Activated CD8-positive, alpha-beta T cell treated with anti-CD3 and anti-CD28 coated beads for 36 hours (primary cell): Measurements from ENCODE around the gene APOC3. TPM values are rescaled to one million over a fixed set of nuclear protein-coding genes. Genes with fewer than 3 reads are reported as not detected.

Experiments used
- ATAC-seq: fragments of 200-7000 bp; cut with Tn5 transposase; one replicate; pipeline ENCODE4 v1.10.0; 2021; ENCODE audit warnings: mild to moderate bottlenecking, moderate library complexity
- CTCF ChIA-PET: fragments of 350-600 bp; sonication (Branson Sonifier 250); formaldehyde crosslinking; loops from one replicate; lab custom pipeline; 2021; ENCODE audit warnings: antibody characterized with exemption; lab: Charles Lee
- POLR2A ChIA-PET: fragments of 350-600 bp; sonication (Branson Sonifier 250); formaldehyde crosslinking; loops from one replicate; lab custom pipeline; 2021; ENCODE audit warnings: antibody characterized with exemption; lab: Charles Lee
- DNase-seq: peaks from one replicate; pipeline ENCODE4 v3.0.0-alpha.2; 2020
- H3K27ac Mint-ChIP-seq: one replicate; pipeline ENCODE4 v1.8.0; 2021; ENCODE audit warnings: mild to moderate bottlenecking, mixed read lengths
- H3K27me3 Mint-ChIP-seq: one replicate; pipeline ENCODE4 v1.8.0; 2021; ENCODE audit warnings: mixed read lengths
- H3K36me3 Mint-ChIP-seq: one replicate; pipeline ENCODE4 v1.8.0; 2021; ENCODE audit warnings: low read depth, mixed read lengths
- H3K4me1 Mint-ChIP-seq: one replicate; pipeline ENCODE4 v1.8.0; 2021; ENCODE audit warnings: low read depth, mixed read lengths
- H3K4me3 Mint-ChIP-seq: one replicate; pipeline ENCODE4 v1.8.0; 2021; ENCODE audit warnings: mild to moderate bottlenecking, moderate library complexity, mixed read lengths
- H3K9me3 Mint-ChIP-seq: one replicate; pipeline ENCODE4 v1.8.0; 2021; ENCODE audit warnings: mixed read lengths
- CTCF ChIP-seq: fragments of 200-600 bp; IDR thresholded peaks from one replicate; pipeline ENCODE4 v1.8.0; 2022; ENCODE audit warnings: antibody characterized with exemption, mild to moderate bottlenecking
- intact Hi-C: fragments of 100-400 bp; cut with micrococcal nuclease; formaldehyde crosslinking; loops from one replicate; pipeline ENCODE4 v1.10.0; 2022
- total RNA-seq, 2 experiments: library from RNA; stranded (reverse); gene quantifications; one replicate each; pipeline ENCODE4 v1.2.3, GENCODE V29; 2021

APOC3 gene
- total RNA-seq, 2 experiments from 2014 or later, result not detected

- no peak for DNase-seq
- Mint-ChIP-seq H3K36me3 (peaks cover 46% of the 10 kb centered on the region), H3K4me3 (no peak overlapping the region), H3K27ac (peak overlapping the region; percentile 0), H3K9me3 (no peaks in the 10 kb centered on the region), H3K4me1 (peaks cover 5% of the 10 kb centered on the region), H3K27me3 (no peaks in the 10 kb centered on the region)
- intact Hi-C loops, result no loop called here
- CTCF ChIA-PET, result no interaction called here
- POLR2A ChIA-PET, result interaction anchor here (1.3 kb wide), 1 partner anchor 13 kb away, joined by 3 read pairs; no protein-coding TSS in a partner anchor
- ATAC-seq, result no peak
- TF ChIP-seq CTCF, result no peak
Observed at GRCh38 chr11:116861539-116861938, 31.8 kb downstream of the APOC3 start.

GRCh38 chr11:116862185-116862584 is 32.5 kb downstream of the APOC3 start:
- ChIA-PET POLR2A (interaction anchor here (3.0 kb wide), 1 partner anchor 9 kb away, joined by 15 read pairs; no protein-coding TSS in a partner anchor), CTCF (no interaction called here)
- DNase-seq (no peak), ATAC-seq (no peak)
- H3K4me1 Mint-ChIP-seq, result peaks cover 2% of the 10 kb centered on the region
- H3K36me3 Mint-ChIP-seq, result peaks cover 46% of the 10 kb centered on the region
- H3K9me3 Mint-ChIP-seq, result no peaks in the 10 kb centered on the region
- intact Hi-C loops, result no loop called here
- no peak for TF ChIP-seq CTCF
- no peak overlapping the region for H3K4me3 Mint-ChIP-seq
- H3K27ac Mint-ChIP-seq, result no peak overlapping the region
- H3K27me3 Mint-ChIP-seq, result no peaks in the 10 kb centered on the region

GRCh38 chr11:116862951-116863350 is 33.2 kb downstream of the APOC3 start:
- ATAC-seq (no peak), DNase-seq (no peak)
- peaks cover 42% of the 10 kb centered on the region for H3K36me3 Mint-ChIP-seq
- TF ChIP-seq CTCF, result no peak
- H3K9me3 Mint-ChIP-seq, result no peaks in the 10 kb centered on the region
- intact Hi-C loops, result no loop called here
- H3K4me3 Mint-ChIP-seq, result no peak overlapping the region
- H3K27me3 Mint-ChIP-seq, result no peaks in the 10 kb centered on the region
- CTCF ChIA-PET, result interaction anchor here (1.1 to 1.3 kb wide), 2 partner anchors 27 to 243 kb away, joined by 3 to 5 read pairs; no protein-coding TSS in a partner anchor
- POLR2A ChIA-PET, result interaction anchor here (3.0 kb wide), 1 partner anchor 9 kb away, joined by 15 read pairs; no protein-coding TSS in a partner anchor
- peaks cover 2% of the 10 kb centered on the region for H3K4me1 Mint-ChIP-seq
- H3K27ac Mint-ChIP-seq, result no peak overlapping the region

- ATAC-seq (no peak), DNase-seq (no peak)
- POLR2A ChIA-PET, result interaction anchor here (1.0 to 3.0 kb wide), 2 partner anchors 11 to 13 kb away, joined by 3 to 15 read pairs; no protein-coding TSS in a partner anchor
- Mint-ChIP-seq H3K9me3 (no peaks in the 10 kb centered on the region), H3K4me1 (peaks cover 2% of the 10 kb centered on the region), H3K4me3 (no peak overlapping the region), H3K27ac (no peak overlapping the region), H3K27me3 (no peaks in the 10 kb centered on the region), H3K36me3 (peaks cover 31% of the 10 kb centered on the region)
- CTCF ChIA-PET, result interaction anchor here (1.3 to 2.8 kb wide), 2 partner anchors 28 to 242 kb away, joined by 3 to 8 read pairs; no protein-coding TSS in a partner anchor
- no peak for TF ChIP-seq CTCF
- intact Hi-C loops, result no loop called here
Observed at GRCh38 chr11:116864531-116864930, 34.8 kb downstream of the APOC3 start.

- ChIA-PET POLR2A (interaction anchor here (1.0 kb wide), 1 partner anchor 14 kb away, joined by 3 read pairs; no protein-coding TSS in a partner anchor), CTCF (interaction anchor here (1.7 to 2.8 kb wide), 2 partner anchors 12 to 30 kb away, joined by 4 to 8 read pairs; no protein-coding TSS in a partner anchor)
- H3K36me3 Mint-ChIP-seq, result peaks cover 36% of the 10 kb centered on the region
- H3K4me1 Mint-ChIP-seq, result peaks cover 11% of the 10 kb centered on the region
- no peak for TF ChIP-seq CTCF
- DNase-seq (no peak), ATAC-seq (no peak)
- H3K27me3 Mint-ChIP-seq, result no peaks in the 10 kb centered on the region
- intact Hi-C loops, result no loop called here
- H3K9me3 Mint-ChIP-seq, result no peaks in the 10 kb centered on the region
- H3K27ac Mint-ChIP-seq, result no peak overlapping the region
- no peak overlapping the region for H3K4me3 Mint-ChIP-seq
Observed at GRCh38 chr11:116865696-116866095, 36.0 kb downstream of the APOC3 start.
